ENCODE data around the gene NNT.

The NNT gene

DNA sequence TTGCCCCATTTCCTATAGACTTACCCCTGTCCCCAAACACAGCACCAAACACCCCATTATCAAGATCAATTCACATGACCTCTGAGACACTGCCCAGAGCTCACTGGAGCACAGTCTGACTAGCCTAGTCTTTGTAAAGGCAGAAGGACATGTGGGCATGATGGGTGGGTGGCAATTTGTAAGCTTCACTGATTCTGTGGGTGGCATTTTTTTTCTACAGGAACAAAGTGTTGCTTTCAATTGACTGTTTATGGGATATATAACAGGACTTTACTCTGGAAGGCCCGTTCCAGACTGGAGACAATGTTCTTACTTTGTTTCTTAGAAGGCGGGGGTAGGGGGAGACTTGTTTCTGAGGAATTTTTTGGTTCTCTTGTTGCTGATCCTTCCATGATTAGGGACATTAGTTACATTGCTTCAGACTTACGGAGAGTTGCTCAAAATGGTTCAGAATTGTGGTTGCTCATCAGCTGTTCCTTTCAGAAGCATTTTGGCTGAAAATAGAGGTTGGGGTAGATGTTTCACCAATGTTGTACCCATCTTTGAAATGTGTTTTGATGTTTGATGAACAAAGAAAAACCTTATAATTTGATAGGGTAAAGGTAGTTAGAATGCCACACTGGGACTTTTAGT lies 20.2 kb downstream of the NNT start:
- no peak for DNase-seq (ENCODE audit: low read depth in 2 of 2)

DNA sequence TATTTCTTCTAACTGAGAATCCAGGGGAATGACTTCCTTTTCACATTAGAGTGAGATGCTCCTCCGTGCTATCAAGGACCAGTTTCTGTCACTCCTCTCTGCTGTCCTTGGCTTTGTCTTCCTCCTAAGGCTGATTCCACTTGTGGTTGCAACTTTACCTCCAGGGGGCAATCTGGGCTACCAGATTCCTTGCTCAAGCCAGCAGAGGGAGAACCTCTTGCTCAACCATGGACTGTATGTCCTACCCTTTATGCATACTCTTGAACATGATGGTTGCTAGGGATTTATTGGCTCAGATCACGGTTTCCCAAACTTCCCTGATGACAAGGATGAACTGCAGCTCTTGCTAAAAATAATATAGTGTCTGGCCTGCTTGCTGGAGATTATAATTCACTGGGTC lies 24.0 kb downstream of the NNT start:
- no peak for DNase-seq (ENCODE audit: low read depth in 2 of 2)

DNA sequence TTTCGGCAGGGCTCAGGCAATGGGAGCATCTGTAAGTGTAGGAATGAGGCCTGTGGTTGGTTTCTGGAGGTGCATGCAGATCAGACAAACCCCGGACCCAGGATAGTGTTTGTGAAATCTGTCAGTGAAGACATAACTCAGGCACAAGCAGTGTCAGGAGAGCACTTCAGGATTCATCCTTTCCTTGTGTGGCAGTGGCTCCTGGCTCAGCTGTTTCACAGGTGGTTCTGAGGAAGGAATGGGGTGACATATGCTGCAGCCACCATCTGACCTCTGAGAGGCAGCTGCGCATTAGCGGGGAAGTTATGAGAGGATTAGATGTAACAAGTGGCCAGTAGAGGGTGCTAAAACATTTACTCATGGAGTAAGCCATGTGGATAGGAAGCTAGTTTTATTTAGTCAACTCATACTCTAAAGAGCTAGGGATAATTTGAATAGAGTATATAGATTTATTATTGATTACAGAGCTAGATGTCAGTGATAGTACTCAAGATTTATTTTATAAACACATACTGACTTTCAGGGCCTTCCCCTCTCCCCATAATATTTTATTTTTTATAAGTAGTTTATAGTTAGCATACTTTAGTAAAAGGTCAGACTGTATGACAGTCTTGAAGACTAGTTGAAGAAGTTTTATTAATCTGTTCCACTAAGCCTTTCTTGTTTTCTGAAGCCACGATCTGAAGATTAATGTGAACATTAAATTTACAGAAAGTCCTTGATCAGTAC lies 28.4 kb downstream of the NNT start:
- DNase-seq (ENCODE audit: low read depth in 2 of 2): no peak

DNA sequence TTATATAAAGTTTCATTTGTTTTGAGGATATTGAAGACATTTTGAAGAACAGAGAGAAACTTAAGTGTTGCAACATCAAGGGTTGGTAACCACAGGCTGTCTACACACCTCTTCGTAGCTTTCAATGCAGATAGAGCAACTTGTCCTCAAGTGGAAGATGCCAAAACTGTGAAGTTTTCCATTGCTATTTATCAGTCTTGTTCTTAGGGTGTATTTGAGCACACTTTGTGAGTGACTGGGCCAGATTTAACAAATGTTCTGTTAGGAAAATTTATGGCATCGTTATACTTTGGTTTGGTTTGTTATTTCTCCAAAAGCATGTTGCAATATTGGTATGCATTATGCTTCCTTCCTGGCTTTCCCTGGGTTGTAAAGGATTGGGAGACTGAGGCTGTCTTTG lies 31.6 kb downstream of the NNT start:
- DNase-seq (ENCODE audit: low read depth in 2 of 2): no peak

DNA sequence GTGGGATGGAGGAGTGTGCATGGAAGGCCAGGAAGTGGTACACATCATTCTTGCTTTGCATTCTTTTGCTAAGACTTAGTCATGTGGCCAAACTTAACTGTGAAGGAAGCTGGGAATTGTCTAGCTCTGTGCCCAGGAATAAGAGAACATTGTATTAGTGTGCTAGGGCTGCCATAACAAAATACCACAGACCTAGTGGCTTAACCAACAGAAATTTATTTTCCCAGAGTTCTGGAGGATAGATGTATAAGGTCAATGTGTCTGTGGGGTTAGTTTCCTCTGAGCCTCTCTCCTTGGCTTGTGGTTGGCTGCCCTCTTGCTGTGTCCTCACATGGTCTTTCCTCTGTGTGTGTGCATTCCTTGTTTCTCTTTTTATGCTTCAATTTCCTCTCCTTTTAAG lies 32.4 kb downstream of the NNT start:
- DNase-seq (ENCODE audit: low read depth in 2 of 2): no peak

DNA sequence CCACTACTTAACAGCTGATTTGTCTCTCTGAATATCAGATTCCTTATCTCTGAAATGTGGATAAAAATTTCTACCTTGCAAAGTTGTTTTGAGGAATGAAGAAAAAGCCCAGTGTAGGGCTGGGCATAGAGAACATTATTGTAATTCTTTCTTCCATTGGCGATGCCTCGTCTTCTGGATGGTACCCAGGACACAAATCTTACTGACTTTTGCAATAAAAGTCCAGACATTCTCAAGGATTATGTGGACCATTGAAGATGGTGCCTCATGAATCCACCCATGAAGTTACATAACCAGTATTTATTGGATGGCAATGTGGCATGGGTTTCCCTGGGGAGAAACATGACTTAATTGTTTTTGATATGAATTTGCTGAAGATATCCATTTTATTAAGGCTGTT lies 33.1 kb downstream of the NNT start:
- DNase-seq (ENCODE audit: low read depth in 2 of 2): no peak

DNA sequence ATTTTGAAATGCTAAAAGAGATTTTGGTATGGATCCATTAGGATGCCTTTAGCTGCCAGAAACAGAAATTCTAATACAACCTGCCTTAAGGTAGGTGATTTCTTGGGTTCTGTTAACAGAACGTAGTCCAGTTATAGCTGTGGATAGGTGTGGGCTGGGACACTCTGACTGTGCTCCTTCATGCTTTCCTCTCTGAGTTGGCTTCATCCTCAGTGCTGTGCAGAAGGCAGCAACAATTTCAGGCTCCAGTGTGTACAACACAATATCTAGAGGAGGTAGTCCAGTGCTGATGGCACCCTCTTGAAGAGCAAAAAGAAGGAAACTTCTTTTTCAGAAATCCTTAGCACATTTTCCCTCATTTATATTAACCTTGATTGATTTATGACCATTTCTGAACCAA lies 34.4 kb downstream of the NNT start:
- DNase-seq (ENCODE audit: low read depth in 2 of 2): no peak

DNA sequence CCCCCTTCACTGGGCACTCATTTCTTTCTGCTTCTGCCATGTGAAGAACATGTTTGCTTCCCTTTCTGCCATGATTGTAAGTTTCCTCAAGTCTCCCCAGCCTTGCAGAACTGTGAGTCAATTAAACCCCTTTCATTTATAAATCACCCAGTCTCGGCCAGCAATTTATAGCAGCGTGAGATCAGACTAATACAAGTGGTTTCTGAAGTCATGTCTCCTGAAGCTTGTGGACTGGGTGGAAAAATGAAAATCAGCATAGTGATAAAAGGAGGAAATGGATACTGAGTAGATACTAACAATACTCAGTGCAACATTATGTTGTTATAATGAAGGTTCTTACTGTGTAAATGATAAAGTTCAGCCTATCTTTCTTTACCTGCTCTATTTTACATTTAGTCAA lies 35.1 kb downstream of the NNT start:
- no peak for DNase-seq (ENCODE audit: low read depth in 2 of 2)

DNA sequence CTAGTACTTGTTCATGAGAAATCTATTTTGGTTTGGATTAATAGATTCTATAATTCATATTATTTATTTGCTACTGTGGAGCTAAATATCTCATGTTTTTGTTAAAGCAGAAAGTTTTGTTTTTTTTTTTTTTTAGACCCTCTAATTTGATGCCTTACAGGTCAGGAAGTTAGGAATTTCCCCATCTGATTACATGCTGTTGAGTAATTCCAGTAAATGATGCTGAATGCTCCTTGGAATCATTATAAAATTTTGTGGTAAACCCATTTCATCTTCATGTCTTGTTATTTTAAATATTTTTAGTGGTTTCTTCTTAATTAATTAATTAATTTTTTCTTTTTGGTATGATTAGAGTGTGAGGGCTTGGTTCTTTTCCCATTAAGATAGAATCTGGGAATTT lies 35.6 kb downstream of the NNT start:
- no peak for DNase-seq (ENCODE audit: low read depth in 2 of 2)

DNA sequence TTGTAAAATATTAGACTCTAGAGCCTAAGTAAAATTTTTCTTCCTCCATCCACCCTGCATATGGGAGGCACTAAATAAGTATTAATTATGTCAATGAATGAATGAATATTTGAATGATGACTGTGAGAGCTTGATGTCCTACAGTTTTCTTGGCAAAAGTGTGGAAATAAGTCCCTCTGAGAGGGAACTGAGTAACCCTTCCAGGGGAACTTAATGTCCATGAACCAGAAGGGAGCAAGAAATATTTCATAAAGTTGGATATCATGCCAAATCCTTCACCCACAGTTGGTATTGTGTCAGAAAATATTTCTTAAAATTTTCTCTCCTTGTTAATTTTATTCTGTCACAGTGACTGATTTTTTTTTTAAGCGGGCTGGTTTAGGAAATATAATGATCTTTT lies 36.6 kb downstream of the NNT start:
- DNase-seq (ENCODE audit: low read depth in 2 of 2): no peak

DNA sequence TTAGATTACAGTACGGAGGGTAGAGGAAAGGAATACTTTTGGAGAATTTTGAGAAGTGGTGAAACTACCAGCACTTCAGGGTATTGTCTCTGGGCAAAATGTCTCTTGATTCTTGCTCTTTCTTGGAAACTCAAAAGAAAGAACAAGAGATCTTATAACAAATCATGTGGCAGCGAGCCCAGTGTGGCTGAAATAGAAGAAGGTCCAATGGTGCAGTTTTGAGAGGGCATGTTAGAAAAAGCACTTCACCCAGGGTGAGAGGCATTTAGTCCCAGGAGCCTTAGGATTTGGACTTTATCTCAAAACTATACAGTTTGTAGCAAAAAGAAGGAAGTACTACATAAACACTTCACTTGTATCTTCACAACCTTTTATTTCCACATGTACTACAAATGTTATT lies 39.4 kb downstream of the NNT start:
- DNase-seq (ENCODE audit: low read depth in 2 of 2): no peak

DNA sequence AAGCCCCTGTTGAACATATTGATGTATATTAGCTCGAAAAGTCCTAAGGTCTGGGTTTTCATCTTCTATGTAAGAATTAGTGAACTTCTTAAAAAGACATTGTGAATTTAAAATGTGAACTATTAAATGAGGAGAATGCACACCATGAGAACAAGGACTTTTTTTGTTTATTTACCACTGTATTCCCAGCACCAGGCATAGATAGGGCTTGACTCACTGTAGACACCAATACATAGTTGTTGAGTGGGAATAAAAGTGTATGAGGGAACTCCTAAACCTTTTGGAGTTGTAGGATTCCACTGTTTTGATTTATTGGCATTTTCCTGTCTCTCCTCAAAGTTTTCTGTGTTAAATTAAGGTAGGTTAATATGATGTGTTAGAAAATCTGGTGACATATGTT lies 40.3 kb downstream of the NNT start:
- no peak for DNase-seq (ENCODE audit: low read depth in 2 of 2)

DNA sequence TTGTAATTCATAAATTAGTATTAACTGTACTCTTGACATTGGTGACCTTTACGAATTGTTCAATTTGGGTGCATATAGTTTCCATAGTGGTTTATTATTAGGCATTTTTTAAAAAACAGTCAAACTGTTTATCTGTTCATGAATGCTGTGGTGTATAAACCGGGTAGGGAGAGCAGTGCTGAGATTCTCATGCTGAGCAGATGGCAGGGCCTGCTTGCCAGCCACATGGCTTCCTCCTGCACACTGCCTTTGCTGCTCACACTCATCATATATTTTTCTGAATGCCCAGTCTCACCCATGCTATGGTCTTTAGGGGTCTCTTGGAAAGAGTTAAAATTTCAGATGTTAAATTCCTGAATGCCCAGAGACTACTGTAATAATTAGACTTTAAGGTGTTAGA lies 40.8 kb downstream of the NNT start:
- DNase-seq (ENCODE audit: low read depth in 2 of 2): no peak

DNA sequence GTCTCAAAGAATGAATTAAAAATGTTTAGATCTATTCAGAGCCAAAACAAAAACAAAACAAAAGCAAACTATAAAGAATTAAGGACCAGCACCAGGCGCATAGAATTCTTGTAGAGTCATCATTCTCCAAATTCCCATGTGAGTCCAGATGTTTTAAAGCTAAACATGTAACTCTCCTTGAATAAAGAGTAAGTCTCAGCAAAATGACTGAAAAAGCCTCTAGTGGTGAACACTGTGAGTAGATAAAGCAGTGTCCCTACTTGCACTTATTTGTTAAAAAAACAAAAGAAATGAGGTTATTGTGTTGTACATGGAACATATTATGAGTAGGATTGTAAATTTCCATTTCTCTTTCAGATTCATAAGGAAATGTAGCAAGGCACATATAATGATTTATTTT lies 44.0 kb downstream of the NNT start:
- no peak for DNase-seq (ENCODE audit: low read depth in 2 of 2)

DNA sequence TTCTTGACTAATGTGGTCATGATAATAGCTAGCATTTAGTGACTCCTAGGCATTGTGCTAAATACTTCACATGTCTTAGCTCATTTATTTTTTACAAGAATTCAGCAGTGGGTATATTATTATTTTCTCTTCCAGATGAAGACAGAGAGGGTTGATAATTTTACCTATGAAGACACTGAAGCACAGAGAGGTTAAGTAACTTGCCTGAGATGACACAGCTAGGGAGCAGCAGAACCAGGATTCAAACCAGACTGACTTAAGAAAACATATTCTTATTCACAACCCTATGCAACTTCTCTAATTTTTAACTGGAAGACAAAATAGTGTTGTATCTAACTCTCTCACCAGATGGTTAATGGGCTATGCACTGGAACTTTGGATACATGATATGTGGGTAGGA lies 44.8 kb downstream of the NNT start:
- no peak for DNase-seq (ENCODE audit: low read depth in 2 of 2)

DNA sequence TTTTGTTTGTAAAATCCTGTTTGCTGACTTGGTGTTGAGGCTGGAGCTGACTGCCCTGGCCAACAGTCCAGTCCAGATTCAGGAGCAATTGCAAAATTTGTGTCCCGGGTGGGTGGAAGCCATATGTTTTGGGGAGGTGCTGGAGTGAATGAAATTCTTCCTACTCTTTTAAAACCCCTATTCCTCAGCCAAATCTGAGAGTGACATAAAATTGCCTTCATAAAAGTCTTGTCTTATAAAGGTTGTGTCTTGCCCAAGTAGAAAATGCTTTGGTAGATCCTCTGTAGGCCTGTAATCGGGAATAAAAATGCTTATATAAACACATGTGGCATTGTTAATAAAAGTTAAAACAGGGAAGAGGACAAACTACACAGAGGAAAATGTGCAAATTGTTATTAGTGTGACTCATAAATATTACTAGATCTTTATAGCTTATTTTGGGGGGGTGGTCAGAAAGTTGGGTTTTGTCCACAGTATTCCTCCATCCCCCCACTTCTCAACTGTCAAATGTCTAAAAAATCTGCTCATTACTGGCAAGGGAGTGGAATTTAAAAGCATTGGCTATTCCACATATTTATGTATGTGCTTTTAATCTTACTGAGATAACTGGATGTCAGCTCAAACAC lies 45.6 kb downstream of the NNT start:
- DNase-seq (ENCODE audit: low read depth in 2 of 2): no peak

DNA sequence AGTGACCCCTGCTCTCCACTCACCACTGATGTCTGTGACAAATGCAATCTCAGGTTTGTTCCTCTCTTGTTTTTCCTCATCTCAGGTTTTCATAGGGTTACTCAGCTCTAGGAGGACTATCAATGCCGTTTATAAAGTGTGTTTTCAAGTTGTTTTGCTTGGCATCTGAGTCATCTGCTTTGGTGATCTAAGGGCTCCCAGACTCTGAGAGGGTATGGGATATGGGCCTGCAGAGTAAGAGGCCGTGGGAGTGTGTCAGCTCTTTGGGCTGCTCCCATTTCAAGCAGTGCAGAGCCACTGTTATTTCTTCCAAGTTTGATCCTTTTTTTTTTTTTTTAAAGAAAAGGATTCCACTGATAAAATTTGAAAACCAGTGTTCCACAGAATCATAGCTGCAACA lies 46.3 kb downstream of the NNT start:
- DNase-seq (ENCODE audit: low read depth in 2 of 2): no peak

DNA sequence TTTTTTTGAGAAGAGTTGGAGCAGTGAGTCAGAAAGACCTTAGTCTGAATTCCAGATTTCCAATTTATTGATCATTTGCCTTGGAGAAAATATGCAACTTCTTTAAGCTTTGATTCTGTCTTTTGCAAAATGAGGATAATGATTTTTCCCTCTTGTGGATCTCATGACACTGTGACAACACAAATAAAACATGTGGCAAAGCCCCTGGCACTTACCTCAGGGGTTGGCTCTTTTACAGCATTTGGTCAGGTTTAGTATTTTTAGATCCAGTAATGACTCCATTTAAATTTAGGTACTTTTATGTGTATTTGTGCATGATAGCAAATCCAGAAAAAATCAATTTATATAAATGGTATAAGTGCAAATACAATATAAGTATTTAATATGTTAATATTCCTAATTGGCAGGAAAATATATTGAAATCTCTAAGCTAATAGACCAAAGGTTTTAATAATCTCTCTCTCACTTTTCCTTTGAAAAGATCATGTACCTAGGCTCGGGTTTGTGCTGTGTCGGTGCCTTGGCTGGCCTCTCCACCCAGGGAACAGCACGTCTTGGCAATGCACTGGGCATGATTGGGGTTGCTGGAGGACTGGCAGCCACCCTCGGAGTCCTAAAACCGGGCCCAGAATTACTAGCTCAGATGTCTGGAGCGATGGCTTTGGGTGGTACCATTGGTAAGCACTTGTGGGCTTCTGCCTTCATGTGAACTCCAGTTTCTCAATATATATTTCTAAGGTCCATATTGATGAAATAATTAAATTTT lies 49.7 kb downstream of the NNT start:
- no peak for DNase-seq (ENCODE audit: low read depth in 2 of 2)

DNA sequence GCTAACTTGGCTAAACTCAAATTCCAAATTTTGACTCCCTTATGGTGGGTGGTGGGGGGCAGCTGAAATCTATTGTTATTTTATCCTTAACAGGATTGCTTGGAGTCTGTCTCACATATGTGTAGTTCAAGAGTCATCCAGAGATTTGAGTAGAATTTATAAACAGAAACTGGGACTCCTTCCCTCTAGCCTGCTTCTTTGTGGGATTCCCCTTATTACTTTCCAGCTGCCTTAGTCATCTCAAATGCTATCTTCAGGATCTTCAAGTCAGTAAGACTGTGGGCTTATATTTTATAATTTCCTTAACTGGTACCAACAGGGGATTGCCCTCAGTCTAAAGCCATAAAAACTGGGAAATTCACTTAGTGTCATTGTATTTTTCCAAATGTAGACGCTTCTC lies 55.5 kb downstream of the NNT start:
- DNase-seq (ENCODE audit: low read depth in 2 of 2): no peak

DNA sequence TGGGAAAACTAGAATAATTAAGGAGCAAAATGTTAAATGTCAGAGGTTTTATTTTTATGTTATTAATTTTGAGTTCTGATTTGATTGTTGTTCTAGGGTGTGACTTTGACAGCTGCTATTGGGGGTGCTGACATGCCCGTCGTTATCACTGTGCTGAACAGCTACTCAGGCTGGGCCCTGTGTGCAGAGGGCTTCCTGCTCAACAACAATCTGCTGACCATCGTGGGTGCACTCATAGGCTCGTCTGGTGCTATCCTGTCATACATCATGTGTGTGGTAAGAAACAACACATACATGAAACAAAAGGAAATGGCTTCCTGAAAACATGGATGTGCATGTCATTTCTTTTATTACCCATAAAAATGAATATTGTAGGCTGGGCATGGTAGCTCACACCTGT lies 56.1 kb downstream of the NNT start:
- no peak for DNase-seq (ENCODE audit: low read depth in 2 of 2)

DNA sequence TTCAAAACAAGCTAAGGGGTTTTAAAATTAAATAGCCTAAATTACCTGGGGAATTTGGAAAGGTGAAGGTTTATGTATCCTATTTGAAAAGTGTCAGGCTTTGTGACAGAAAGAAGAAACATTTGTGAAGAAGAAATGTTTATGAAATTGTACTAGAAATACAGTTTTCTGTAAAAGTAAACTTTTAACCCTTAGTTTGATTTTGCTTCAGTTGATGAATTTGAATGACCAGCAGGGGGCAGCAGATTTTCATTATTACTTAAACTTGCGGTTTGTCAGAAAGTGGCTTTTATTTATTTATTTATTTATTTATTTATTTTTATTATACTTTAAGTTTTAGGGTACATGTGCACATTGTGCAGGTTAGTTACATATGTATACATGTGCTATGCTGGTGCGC lies 58.1 kb downstream of the NNT start:
- no peak for DNase-seq (ENCODE audit: low read depth in 2 of 2)

DNA sequence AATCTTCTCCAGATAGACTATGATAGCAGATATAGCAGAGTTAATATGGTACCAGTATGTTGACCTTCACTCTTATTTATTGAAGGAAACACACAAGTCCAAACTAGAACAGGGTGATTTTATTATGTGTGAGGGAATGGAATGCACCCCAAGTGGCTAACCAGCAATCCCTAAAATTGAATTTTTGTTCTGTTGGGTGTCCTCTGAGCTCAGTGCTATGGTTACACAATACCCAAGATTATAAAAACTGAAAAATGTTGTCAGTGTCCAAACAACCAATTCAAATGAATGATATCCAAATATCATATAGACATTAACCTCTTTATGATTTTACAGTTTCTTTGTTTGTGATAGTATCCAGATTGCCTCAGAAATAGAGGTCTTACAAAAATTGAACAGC lies 60.9 kb downstream of the NNT start:
- no peak for DNase-seq (ENCODE audit: low read depth in 2 of 2)

DNA sequence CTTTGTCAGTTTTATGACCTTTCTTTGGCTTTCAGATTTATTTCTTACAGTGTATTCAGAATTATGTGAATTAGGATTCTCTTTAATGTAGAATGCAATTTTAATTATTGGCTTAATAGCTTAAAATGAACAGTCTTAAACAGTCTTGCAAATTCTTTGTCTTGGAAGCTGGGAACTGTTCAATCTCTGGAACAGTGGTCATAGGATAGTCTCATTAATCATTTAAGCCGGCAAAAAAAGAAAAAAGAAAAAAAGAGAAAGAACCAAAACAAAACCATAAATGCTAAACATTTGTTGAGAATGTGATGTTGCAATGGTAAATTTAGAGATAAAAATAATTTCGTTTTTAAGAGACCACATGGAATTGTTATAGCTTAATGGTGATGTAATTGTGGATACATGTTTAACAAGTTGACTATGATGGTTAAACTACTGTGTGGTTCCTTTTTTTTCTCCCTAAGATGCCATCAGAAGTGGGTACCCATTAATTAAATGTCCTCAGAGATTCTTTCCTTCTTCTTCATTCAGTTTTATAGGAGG lies 61.6 kb downstream of the NNT start:
- no peak for DNase-seq (ENCODE audit: low read depth in 2 of 2)

All from stimulated activated CD4-positive, alpha-beta T cell treated with anti-CD3 and anti-CD28 coated beads, Interleukin-1b, Interleukin-23, amount 100 ng/mL, for 1 hour (primary cell).